Measurements from ENCODE around the gene KRT16.

GRCh38 chr17:41638941-41639340 is 26.4 kb upstream of the KRT16 start:
- TF ChIP-seq EZH2 (IDR thresholded peaks at IDR 0.05; ENCODE audit: borderline replicate concordance, insufficient read depth, low read depth, low read length, poor library complexity, severe bottlenecking): no peak
- TF ChIP-seq CTCF (IDR thresholded peaks at IDR 0.05): no peak

All from B cell (primary cell).